OCI-LY1 (cell line): Measurements from ENCODE around the gene C1orf159.

ENCODE experiments used
- EZH2 ChIP-seq: fragments of 200-600 bp; sonication (generic), shearing (Covaris generic); IDR thresholded peaks from 2 replicates; pipeline ENCODE4 v1.8.0; 2017; ENCODE audit warnings: borderline replicate concordance, mixed run types, mild to moderate bottlenecking, antibody characterized with exemption, low read length, moderate library complexity, mixed read lengths
- TF ChIP-seq, protein P1 (sequence below): fragments of 200-600 bp; sonication (generic), shearing (Covaris generic); IDR thresholded peaks from 2 replicates; pipeline ENCODE4 v1.5.1; 2017; ENCODE audit warnings: mild to moderate bottlenecking, antibody characterized with exemption, low read length, moderate library complexity, mixed read lengths

DNA sequence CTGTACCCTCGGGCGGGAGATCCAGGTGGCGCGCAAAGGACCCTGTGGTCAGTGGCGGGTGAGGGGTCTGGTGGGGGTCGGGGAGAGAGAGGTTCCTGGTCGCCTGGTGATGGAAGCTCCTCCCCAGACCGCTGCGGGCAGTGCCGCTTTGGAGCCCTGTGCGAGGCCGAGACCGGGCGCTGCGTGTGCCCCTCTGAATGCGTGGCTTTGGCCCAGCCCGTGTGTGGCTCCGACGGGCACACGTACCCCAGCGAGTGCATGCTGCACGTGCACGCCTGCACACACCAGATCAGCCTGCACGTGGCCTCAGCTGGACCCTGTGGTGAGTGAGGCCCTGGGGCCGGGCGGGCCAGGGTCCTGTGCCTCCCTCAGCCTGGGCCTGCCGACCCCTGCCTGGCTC, 72.5 kb downstream of the C1orf159 start:
- no peak for TF ChIP-seq EZH2
- TF ChIP-seq, protein P1, sequence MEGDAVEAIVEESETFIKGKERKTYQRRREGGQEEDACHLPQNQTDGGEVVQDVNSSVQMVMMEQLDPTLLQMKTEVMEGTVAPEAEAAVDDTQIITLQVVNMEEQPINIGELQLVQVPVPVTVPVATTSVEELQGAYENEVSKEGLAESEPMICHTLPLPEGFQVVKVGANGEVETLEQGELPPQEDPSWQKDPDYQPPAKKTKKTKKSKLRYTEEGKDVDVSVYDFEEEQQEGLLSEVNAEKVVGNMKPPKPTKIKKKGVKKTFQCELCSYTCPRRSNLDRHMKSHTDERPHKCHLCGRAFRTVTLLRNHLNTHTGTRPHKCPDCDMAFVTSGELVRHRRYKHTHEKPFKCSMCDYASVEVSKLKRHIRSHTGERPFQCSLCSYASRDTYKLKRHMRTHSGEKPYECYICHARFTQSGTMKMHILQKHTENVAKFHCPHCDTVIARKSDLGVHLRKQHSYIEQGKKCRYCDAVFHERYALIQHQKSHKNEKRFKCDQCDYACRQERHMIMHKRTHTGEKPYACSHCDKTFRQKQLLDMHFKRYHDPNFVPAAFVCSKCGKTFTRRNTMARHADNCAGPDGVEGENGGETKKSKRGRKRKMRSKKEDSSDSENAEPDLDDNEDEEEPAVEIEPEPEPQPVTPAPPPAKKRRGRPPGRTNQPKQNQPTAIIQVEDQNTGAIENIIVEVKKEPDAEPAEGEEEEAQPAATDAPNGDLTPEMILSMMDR: no peak
